ENCODE measurements around the gene PLCXD1. TPM values are rescaled to one million over a fixed set of nuclear protein-coding genes. Genes with fewer than 3 reads are reported as not detected.
A peak's percentile ranks its signal among the peaks of the same experiment; 100 is the strongest.
"Not testable (repeated sequence)": the region's sequence is repeated elsewhere in the genome, so short reads cannot be mapped to it uniquely, and the experiment has no call there.

The PLCXD1 gene
- total RNA-seq, 1 experiment from 2014 or later, result 1.9 TPM

DNA sequence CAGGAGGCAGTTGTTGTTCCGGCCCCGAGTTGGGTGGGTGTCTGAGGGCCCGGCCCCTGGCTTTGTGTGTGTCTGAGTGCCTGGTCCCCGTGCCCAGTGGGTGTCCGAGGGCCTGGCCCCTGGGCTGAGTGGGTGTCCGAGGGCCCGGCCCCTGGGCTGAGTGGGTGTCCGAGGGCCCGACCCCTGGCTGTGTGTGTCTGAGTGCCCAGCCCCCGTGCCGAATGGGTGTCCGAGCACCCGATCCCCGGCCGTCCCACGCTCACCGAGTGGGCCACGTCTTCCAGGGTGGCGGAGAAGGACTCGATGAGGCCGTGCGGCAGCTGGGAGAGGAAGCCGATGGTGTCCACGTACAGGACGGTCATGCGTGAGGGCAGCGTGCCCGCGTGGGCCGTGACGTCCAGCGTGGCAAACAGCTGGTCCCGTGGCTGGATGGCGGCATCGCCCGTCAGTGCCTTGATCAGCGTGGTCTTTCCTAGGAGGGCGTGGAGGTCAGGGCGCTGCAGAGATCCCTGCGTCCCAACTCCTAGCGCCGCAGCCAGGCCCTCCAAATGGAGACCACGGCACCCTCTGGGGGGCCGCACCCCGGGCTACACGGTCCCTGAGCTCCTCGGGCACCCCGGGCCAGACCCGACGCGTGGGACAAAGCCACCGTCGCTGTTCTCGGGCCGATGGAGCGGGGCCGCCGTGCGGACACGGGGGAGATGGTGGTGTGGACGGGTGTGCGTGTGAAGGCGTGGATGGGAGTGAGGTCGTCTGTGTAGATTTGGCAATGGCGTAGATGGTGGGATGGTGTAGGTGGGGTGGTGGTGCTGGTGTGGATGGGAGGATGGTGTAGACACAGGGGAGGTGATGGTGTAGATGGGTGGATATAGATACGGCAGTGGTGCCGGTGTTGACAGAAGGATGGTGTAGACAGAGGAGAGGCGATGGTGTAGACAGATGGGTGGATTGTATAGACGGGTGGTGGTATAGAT is 30.3 kb downstream of the PLCXD1 start:
- in situ Hi-C loops (cut with HindIII; ENCODE audit: low pct_unique_long_range_greater_than_20kb, low sequenced_read_pairs), result no loop called here
- no peak for DNase-seq (ENCODE audit: low read depth)

DNA sequence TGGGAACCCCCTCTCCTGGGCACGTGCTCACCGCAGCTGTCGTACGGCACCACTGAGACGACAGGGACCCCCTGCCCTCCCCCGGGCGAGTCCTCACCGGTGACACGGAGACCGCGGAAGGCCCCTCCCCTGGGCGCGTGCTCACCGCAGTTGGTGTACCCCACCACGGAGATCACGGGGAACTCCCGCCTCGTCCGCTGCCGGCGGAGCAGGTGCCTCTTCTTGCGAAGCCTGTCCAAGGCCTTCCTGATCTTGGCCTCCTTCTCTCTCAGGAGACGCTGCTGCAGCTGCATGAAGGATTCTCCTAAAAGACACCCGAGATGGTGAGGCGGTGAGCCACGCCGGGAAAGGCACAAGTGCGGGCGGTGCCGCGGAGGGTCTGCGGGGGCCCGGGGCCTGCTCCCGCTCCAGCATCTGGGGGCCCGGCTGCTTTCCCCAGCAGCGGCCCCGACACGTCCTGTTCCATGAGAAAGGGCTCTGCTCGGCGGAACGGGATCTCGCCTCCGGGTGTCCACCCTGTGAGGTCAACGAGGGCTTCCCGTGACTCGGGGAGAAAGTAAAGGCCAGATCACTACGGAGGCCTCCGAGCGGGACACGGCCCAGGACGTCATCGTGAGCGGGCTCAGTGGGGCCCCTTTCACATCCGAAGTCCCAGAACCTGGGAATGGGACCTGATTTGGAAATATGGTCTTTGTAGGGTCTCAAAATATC is 31.6 kb downstream of the PLCXD1 start:
- DNase-seq (ENCODE audit: low read depth), result no peak
- in situ Hi-C loops (cut with HindIII; ENCODE audit: low pct_unique_long_range_greater_than_20kb, low sequenced_read_pairs), result no loop called here

- in situ Hi-C loops (cut with HindIII; ENCODE audit: low pct_unique_long_range_greater_than_20kb, low sequenced_read_pairs), result no loop called here
- no peak for DNase-seq (ENCODE audit: low read depth)
Measured at GRCh38 chrX:313546-313945, 32.4 kb downstream of the PLCXD1 start.

GRCh38 chrX:314049-314448 is 32.9 kb downstream of the PLCXD1 start:
- DNase-seq (ENCODE audit: low read depth), result no peak
- in situ Hi-C loops (cut with HindIII; ENCODE audit: low pct_unique_long_range_greater_than_20kb, low sequenced_read_pairs), result no loop called here

- no peak for DNase-seq (ENCODE audit: low read depth)
- in situ Hi-C loops (cut with HindIII; ENCODE audit: low pct_unique_long_range_greater_than_20kb, low sequenced_read_pairs), result no loop called here
Measured at GRCh38 chrX:314781-315595, 33.8 kb downstream of the PLCXD1 start.

DNA sequence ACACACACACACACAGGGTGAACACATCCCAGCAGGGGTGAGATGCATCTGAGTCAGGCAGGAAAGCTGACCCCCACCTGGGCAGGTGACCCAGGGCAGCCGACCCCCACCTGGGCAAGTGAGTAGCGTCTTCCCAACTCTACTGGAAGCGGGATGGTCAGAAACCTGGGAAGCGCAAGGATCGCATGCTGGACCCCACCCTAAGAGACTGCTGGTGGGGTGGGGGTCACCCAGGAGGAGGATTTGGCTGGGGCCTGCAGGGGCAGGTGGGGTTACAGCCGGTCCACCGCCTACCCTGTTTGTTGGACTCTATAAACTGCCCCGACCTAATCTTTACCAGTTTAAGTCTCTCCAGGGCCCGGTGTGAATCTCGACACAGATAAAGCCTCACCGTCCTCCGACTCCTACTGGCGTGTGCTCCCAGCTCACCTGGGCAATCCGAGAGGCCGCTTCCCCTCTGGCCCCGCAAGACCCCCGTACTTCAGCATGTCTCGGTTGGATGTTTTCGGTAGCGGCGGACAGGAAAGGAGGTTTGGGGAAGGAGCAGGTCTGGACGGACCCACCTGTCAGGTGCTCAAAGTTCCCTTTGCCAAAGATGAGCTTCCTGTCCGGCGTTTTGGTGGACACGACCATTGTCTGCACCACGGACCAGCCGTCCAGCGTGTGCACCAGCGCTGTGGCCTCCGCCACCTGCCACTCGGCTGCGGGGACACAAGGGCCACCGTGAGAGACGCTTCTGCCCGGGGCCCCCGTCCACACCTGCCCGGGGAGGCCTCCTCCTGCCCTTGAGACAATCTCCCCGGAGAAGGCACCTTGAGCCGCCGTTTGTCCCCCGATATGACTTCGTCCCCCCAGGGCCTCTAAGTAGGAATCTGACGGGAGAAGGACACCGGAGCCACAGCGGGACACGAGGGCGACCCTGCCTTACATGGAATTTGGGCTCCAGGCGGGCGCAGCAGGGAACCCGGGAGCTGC is 35.5 kb downstream of the PLCXD1 start:
- DNase-seq (ENCODE audit: low read depth), result no peak
- in situ Hi-C loops (cut with HindIII; ENCODE audit: low pct_unique_long_range_greater_than_20kb, low sequenced_read_pairs), result no loop called here

- DNase-seq (ENCODE audit: low read depth), result no peak
- in situ Hi-C loops (cut with HindIII; ENCODE audit: low pct_unique_long_range_greater_than_20kb, low sequenced_read_pairs), result no loop called here
Measured at GRCh38 chrX:317424-318067, 36.4 kb downstream of the PLCXD1 start.

GRCh38 chrX:318068-318738 is 37.0 kb downstream of the PLCXD1 start:
- peak; percentile 96 for DNase-seq (ENCODE audit: low read depth)
- in situ Hi-C loops (cut with HindIII; ENCODE audit: low pct_unique_long_range_greater_than_20kb, low sequenced_read_pairs), result no loop called here

- DNase-seq (ENCODE audit: low read depth), result peak; percentile 98
- in situ Hi-C loops (cut with HindIII; ENCODE audit: low pct_unique_long_range_greater_than_20kb, low sequenced_read_pairs), result no loop called here
Measured at GRCh38 chrX:318739-319578, 37.8 kb downstream of the PLCXD1 start, which contains the start of gene GTPBP6. Gene GTPBP6, minus strand, starts transcription at chrX:318796. Its CDS starts 9 bp downstream, at chrX:318787.

DNA sequence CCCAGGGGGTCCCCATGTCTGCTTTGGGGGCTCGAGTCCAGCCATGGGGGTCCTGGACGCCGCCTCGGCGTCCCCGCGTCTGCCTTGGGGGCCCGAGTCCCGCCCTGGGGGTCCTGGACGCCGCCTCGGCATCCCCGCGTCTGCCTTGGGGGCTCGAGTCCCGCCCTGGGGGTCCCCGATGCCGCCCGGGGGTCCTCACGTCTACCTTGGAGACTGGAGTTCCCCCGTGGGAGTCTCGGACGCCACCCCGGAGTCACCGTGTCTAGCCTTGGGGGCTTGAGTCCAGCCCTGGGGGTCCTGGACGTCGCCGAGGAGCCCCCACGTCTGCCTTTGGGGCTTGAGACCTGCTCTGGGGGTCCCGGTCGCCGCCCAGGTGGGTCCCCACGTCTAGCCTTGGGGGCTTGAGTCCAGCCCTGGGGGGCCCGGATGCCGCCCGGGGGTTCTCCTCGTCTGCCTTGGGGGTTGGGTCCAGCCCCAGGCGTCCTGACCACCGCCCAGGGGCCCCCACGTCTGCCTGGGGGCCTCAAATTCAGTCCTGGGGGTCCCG is 38.5 kb downstream of the PLCXD1 start:
- in situ Hi-C loops (cut with HindIII; ENCODE audit: low pct_unique_long_range_greater_than_20kb, low sequenced_read_pairs), result no loop called here
- no peak for DNase-seq (ENCODE audit: low read depth)

- no peak for DNase-seq (ENCODE audit: low read depth)
- in situ Hi-C loops (cut with HindIII; ENCODE audit: low pct_unique_long_range_greater_than_20kb, low sequenced_read_pairs), result no loop called here
Measured at GRCh38 chrX:320126-320783, 39.1 kb downstream of the PLCXD1 start.

DNA sequence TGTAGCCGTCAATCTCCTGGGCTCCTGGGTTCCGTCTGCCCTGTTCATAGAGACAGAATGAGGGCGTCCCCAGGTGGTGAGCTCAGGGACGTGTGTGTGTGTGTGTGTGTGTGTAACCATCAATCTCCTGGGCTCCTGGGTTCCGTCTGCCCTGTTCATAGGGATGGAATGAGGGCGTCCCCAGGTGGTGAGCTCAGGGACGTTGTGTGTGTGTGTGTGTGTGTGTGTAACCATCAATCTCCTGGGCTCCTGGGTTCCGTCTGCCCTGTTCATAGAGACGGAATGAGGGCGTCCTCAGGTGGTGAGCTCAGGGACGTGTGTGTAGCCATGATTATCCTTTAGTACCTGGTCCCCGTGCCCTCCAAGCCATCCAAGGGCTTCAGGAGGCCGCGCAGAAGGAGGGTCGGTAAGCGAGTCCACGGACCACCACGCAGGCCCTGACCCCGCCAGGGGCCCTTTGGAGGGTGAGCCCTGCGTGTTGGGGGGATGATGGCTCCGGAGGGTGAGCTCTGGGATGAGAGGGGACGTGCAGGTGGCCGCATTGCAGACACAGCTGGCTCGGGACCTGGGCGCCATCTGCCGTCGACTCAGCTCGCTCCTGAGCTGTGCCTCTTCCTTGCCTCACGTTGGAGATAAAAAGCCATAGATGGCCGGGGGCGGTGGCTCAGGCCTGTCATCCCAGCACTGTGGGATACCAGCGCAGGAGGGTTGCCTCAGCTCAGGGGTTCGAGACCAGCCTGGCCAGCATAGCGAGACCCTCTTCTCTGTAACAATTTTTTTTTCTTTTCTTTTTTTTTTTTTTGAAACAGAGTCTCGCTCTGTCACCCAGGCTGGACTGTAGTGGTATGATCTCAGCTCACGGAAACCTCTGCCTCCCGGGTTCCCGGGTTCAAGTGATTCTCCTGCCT is 42.8 kb downstream of the PLCXD1 start:
- DNase-seq (ENCODE audit: low read depth), result peak; percentile 63
- in situ Hi-C loops (cut with HindIII; ENCODE audit: low pct_unique_long_range_greater_than_20kb, low sequenced_read_pairs), result no loop called here

GRCh38 chrX:324664-325063 is 43.5 kb downstream of the PLCXD1 start:
- DNase-seq (ENCODE audit: low read depth); in situ Hi-C loops (cut with HindIII; ENCODE audit: low pct_unique_long_range_greater_than_20kb, low sequenced_read_pairs): not testable (repeated sequence)

DNA sequence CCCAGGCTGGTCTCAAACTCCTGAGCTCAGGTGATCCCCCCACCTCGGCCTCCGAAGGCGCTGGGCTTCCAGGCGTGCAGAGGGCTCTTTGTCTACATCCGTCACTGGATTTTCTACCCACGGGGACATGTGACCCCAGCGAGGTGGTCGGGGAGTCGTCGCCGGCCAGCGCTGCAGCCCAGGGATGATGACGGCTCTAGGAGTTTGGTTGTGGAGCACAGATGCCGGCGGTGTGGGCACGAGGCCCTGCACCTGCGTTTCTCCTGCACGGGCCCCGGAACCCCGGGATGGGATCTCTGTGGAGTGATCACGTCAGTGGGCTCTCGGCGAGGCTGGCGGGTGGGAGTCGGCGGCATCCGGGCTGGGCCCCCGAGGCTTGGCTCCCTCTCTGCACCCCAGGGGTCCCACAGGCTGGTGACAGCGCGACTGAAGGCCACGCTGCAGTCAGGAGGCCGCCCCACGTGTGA is 46.5 kb downstream of the PLCXD1 start:
- in situ Hi-C loops (cut with HindIII; ENCODE audit: low pct_unique_long_range_greater_than_20kb, low sequenced_read_pairs), result no loop called here

More for the DNA sequence above, 46.5 kb downstream of the PLCXD1 start:
- no peak for DNase-seq (ENCODE audit: low read depth)

Measured in Caki2 (cell line).